ENCODE data around the gene IL17RC. TPM values are rescaled to one million over a fixed set of nuclear protein-coding genes. Genes with fewer than 3 reads are reported as not detected.

IL17RC gene
- total and polyA plus RNA-seq, 2 of the 8 experiments (the other 6 are each of a cell fraction or from before 2014, with no cell fraction given), result 11.8 to 13.0 TPM

DNA sequence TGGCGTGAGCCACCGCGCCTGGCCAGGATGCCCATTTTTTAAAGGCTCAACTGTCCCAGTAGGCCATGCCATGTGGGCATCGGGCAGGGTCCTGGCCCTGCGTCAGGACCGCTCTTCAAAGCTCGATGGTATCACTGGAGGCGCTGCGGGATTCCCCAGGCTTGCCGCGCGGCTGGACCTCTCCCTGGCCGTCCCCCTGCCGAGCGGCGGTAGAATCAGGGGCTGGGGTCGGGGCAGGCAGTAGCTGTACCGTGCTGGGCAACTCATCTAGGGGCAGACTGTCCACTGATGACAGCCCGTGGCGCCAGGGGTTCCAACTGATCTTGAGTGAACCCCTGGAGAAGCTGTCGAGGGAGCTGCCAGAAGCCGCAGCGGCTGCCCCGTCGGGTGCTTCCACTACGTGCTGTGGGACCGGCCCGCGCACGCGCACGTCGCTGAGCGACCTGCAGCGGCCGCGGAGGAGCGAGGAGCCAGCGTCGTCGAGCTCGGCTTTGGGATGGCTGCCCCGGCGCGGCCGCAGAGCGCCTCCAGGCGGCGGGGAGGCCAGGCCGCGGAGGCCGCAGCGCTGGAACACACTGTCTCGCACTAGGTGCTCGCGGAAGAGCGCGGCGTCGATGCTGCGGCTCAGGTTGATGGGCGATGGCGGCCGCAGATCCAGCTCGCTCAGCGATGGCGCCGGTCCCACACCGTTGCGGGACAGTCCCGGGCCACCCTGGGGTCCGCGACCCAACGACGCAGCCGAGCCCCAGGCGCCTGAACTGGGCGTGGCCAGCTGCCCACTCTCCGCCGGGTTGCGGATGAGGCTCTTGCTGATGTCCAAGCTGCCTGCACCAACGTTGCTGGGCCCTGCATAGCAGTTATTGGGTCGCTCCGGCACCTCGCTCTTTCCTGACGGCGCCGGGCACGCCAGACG, 29.5 kb downstream of the IL17RC start (continued):
- TF ChIP-seq, protein P1, sequence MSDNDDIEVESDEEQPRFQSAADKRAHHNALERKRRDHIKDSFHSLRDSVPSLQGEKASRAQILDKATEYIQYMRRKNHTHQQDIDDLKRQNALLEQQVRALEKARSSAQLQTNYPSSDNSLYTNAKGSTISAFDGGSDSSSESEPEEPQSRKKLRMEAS (IDR thresholded peaks at IDR 0.05), result peak; percentile 76
- TF ChIP-seq RAD21 (IDR thresholded peaks at IDR 0.05 in 1 of 2, conservative IDR thresholded peaks at IDR 0.05 in 1 of 2; ENCODE audit: low read depth in 2 of 2, low read length in 2 of 2), result peak; percentile 70 to 78
- no peak for TF ChIP-seq SUZ12 (IDR thresholded peaks at IDR 0.05; ENCODE audit: low read length)
- TF ChIP-seq CTBP2 (IDR thresholded peaks at IDR 0.05; ENCODE audit: borderline replicate concordance, insufficient read depth, insufficient read length, low read length), result peak; percentile 10
- no peak; the same call in 1 of the 2 replicates for TF ChIP-seq TBP (IDR thresholded peaks at IDR 0.05; ENCODE audit: low read depth, low read length)
- TF ChIP-seq KDM1A (IDR thresholded peaks at IDR 0.05; ENCODE audit: borderline replicate concordance, low read length), result peak; percentile 20; the same call in 1 of the 2 replicates
- TF ChIP-seq SIN3A (conservative IDR thresholded peaks at IDR 0.05 in 1 of 2, IDR thresholded peaks at IDR 0.05 in 1 of 2; ENCODE audit: low read depth in 1 of 2, low read length in 2 of 2), result no peak
- peak; percentile 17; the same call in 1 of the 2 replicates for TF ChIP-seq SP2 (IDR thresholded peaks at IDR 0.05; ENCODE audit: low read length)
- peak in 1 of 2 experiments; percentile 71; a peak in 1 of 3 replicates for TF ChIP-seq EP300 (IDR thresholded peaks at IDR 0.05; ENCODE audit: borderline replicate concordance in 1 of 2, low read depth in 2 of 2, low read length in 2 of 2)
- TF ChIP-seq RNF2 (IDR thresholded peaks at IDR 0.05; ENCODE audit: borderline replicate concordance, low read depth, low read length, missing control alignments, poor library complexity, severe bottlenecking), result no peak
- no peak for TF ChIP-seq EZH2 (IDR thresholded peaks at IDR 0.05; ENCODE audit: low read depth, low read length, severe bottlenecking)
- TF ChIP-seq PHF8 (conservative IDR thresholded peaks at IDR 0.05; ENCODE audit: low read depth, low read length), result no peak
- TF ChIP-seq, protein P2, sequence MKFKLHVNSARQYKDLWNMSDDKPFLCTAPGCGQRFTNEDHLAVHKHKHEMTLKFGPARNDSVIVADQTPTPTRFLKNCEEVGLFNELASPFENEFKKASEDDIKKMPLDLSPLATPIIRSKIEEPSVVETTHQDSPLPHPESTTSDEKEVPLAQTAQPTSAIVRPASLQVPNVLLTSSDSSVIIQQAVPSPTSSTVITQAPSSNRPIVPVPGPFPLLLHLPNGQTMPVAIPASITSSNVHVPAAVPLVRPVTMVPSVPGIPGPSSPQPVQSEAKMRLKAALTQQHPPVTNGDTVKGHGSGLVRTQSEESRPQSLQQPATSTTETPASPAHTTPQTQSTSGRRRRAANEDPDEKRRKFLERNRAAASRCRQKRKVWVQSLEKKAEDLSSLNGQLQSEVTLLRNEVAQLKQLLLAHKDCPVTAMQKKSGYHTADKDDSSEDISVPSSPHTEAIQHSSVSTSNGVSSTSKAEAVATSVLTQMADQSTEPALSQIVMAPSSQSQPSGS (IDR thresholded peaks at IDR 0.05; ENCODE audit: low read length), result 0 out of 2 replicates have a peak, but pooled peaks have one; percentile 3
- no peak for TF ChIP-seq TEAD4 (IDR thresholded peaks at IDR 0.05; ENCODE audit: low read depth, low read length)
- TF ChIP-seq CHD2 (IDR thresholded peaks at IDR 0.05; ENCODE audit: low read length), result 0 out of 2 replicates have a peak, but pooled peaks have one; percentile 4
- TF ChIP-seq EGR1 (IDR thresholded peaks at IDR 0.05; ENCODE audit: borderline replicate concordance, low read depth, low read length), result no peak
- TF ChIP-seq BACH1 (IDR thresholded peaks at IDR 0.05; ENCODE audit: low read length), result peak; percentile 93
- no peak for TF ChIP-seq SIRT6 (IDR thresholded peaks at IDR 0.05; ENCODE audit: low read length)
- TF ChIP-seq CBX8 (IDR thresholded peaks at IDR 0.05; ENCODE audit: borderline replicate concordance, low read depth, low read length), result no peak
- no peak for TF ChIP-seq SRF (IDR thresholded peaks at IDR 0.05; ENCODE audit: low read depth, low read length)
